GM12864 (cell line): ENCODE measurements around the gene RABEP2.

Experiments used
- DNase-seq: peaks from one replicate; pipeline ENCODE4 v3.0.0-alpha.2; 2011; ENCODE audit warnings: low read depth
- H3K4me3 ChIP-seq: 2 replicates; pipeline ENCODE4 v1.5.1; 2011; ENCODE audit warnings: mild to moderate bottlenecking, low read depth, low read length, control low read depth
- CTCF ChIP-seq: IDR thresholded peaks from 2 replicates; pipeline ENCODE4 v1.5.1; 2011; ENCODE audit warnings: low read depth, mild to moderate bottlenecking, moderate library complexity, low read length, control low read depth, inconsistent platforms; ENCODE audit errors: missing control alignments

RABEP2 gene

DNA sequence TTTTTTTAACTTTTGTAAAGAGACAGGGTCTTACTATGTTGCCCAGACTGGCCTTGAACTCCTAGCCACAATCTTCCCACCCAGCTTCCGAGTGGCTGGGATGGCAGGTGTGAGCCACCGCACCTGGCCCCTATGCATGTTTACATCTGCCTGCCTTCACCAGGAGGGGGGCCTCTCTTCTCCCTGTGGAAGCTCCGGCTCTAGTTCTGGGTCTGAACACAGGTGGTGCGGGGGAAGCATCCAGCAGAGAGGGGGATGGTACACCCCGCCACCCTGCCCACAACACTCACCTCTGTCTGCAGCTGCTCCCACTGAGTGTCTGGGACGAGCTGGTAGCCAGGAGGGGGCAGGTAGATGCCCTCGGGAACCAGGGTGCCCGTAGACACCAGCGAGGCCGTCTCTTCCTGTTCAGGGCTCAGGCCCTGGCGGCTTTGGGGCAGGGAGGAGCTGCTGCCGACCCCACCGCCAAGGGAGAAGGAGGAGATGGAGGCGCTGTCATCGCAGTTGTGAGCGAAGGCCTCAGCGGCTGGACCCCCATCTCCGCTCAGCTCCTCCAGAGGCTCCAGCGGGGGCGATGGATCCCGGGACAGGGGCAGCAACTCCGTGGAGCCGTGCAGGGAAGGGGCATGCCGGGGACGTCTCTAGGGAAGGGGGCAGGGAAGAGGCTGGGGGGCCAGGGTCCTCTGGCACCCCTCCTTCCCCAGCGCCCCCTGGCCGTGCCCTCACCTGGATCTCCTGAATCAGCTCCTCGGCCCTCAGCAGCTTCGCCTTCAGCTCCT lies 10.9 kb downstream of the RABEP2 start:
- no peak overlapping the region for H3K4me3 ChIP-seq
- no peak for DNase-seq
- TF ChIP-seq CTCF: no peak

DNA sequence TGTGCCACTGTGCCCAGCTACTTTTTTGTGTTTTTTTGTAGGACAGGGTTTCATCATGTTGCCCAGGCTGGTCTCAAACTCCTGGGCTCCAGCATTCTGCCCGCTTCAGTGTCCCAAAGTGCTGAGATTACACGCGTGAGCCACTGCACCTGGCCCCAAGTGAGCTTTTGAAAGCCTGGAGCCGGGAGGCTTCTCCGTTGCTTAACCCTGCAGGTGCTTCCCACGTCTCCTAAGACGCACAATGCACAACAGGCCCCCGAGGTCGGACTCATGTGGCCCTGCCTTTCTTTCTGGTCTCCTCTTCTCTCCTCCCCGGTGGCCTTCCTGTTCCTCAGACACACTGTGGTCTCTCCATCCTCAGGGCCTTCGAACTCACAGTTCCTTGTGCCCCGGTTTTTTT lies 12.5 kb downstream of the RABEP2 start:
- no peak for TF ChIP-seq CTCF
- H3K4me3 ChIP-seq: no peak overlapping the region
- DNase-seq: no peak

DNA sequence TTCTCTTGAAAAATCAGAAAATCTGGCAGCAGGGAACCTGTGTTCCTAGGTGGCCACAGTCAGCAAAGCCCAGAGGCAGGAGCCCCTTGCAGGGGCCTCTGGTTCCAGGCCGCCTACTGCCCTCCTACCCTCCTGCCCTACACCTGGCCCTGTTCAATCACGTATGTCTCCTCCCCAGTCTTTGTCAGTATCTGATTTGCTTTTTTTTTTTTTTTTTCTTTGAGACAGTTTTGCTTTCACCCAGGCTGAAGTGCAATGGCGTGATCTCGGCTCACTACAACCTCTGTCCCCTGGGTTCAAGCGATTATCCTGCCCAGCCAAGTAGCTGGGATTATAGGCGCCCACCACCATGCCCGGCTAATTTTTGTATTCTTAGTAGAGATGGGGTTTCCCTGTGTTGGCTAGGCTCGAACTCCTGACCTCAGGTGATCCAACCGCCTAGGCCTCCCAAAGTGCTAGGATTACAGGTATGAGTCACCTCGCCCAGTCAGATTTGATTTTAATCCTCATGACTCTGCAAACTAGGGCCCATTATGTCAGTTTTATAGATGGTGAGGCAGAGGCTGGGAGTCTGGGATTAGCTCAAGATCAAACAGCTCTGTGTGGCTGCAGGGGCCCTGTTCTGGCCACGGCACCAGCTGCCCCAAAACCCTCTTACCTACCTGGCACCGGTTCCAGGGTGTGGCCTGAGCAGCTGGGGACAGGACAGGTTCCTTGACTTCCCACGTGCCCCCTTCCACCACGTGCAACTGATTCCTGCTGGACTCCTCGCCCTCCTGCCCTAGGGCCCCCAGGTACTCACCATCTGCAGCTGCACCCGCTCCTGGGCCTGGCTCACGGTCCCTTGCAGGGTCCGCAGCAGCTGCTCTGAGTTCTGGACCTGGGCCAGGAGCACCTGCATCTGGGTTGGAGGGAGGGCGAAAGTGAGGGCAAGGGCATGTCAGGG lies 14.7 kb downstream of the RABEP2 start:
- no peak for DNase-seq
- TF ChIP-seq CTCF: no peak
- no peak overlapping the region for H3K4me3 ChIP-seq

DNA sequence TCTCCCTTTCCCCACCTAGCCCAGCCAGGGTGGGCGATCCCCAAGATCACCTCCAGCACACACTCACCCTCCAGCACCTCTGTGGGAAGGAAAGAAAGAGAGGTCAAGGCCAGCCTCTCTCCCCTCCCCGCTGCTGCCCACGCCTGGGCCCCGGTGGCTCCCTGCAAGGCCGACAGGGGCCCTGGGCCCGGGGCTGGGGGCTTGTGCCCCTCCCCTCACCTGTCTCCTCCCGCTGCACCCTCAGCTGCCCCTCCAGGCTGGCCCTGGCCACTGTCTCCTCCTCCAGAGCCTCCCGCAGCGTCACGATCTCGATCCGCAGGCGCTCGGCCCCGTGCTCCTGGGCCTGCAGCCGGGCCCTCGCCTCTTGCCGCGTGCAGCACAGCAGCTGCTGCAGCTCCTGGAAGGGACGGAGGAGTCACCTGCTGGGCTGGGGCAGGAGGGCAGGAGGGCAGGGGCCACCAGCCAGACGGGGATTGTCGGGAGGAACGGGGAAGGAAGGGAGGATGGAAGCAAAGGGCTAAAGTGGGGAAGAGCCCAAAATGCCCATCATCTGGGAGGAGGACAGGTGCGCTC lies 19.2 kb downstream of the RABEP2 start:
- no peak for DNase-seq
- H3K4me3 ChIP-seq: no peak overlapping the region
- no peak for TF ChIP-seq CTCF

DNA sequence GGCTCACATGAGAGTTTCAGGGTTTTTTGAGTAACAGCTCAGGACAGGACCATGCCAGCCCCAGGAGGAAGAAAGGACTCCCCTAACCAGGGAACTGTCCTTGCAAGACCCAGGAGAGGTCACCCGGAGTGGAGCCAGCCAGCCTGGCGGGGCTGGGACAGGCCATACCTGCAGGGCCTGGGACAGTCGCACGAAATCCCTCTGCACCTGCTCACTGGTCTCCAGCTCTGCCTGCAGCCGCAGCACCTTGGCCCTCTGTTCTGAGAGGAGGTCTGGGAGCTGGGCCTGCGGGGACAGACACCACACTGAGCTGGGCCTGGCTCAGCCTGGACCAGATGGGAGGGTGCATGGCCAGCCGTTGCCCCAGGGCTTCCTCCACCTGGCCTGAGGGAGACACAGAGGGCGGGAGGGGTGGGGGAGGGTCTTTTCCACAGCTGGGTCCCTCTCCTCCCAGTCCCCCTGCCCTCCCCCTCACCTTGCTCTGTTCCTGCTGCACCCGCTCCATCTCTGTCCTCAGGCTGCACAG lies 19.7 kb downstream of the RABEP2 start:
- H3K4me3 ChIP-seq: no peak overlapping the region
- no peak for TF ChIP-seq CTCF
- DNase-seq: no peak

- no peak for TF ChIP-seq CTCF
- DNase-seq: no peak
- no peak overlapping the region for H3K4me3 ChIP-seq
These were observed 20.2 kb downstream of the RABEP2 start for GRCh38 chr16:28904828-28905227.
